ENCODE measurements around the gene P2RX2.

DNA sequence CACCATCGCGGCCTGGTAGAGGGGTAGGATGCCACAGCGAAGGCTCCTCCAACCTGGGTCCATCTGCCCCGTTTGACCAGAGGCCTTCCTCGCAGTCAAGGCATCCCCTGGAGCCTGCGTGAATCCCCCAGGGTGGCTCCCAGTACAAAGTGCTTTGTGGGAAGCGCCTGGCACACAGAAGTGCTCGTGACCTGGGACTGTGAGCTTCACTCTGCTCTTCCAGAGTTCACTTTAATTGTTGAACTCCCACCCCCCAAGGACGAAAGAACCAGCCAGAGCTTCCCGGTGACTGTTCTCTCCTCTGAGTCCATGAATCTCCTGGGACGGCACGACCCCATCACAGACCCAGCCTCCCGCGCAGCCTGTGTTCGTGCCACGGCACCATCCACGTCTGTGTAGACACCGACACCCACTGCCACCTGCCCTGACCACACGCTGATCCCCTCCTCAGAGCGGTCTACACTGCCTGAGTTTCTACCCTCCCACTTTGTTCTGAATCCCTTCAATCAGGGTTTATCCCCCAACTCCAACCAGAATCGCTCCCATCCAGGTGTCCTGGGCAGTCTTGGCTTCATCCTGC, 15.9 kb downstream of the P2RX2 start:
- TF ChIP-seq CTCF (IDR thresholded peaks at IDR 0.05) (no peak), POLR2A (IDR thresholded peaks at IDR 0.05) (no peak)

Measured in body of pancreas (tissue), 4 donors.